ENCODE results near the gene ATRN.

Gene ATRN

GRCh38 chr20:3631534-3631933, 160.7 kb downstream of the ATRN start:
- no peak for DNase-seq

- no peak for DNase-seq
Measured at GRCh38 chr20:3632311-3633004, 161.6 kb downstream of the ATRN start.

DNA sequence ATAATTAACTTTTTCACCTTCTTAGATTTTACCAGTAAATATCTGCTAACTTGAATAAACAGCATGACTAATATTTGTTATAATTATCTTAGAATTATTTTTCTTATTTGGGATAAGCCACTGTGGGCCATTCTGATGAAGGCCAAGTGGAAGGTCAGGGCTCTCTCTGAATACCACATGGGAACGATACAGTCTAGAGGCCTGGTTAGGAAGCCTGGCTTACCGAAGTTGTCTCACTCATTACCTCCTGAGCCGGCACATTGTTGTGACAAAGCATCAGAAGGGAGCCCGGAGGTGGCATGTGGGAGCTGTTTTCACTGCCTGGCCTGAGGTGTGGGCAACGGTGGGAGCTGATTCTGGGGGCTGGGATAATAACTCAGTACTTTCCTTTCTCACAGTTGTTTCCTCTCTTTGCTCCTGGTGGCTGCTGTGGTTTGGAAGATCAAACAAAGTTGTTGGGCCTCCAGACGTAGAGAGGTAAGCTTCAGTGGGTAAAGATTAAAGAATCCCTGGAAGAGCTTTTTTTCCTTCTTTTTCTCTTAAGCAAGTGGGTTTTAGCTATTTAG, 163.2 kb downstream of the ATRN start:
- no peak for DNase-seq

- no peak for DNase-seq
Measured at GRCh38 chr20:3635346-3635745, 164.5 kb downstream of the ATRN start.

DNA sequence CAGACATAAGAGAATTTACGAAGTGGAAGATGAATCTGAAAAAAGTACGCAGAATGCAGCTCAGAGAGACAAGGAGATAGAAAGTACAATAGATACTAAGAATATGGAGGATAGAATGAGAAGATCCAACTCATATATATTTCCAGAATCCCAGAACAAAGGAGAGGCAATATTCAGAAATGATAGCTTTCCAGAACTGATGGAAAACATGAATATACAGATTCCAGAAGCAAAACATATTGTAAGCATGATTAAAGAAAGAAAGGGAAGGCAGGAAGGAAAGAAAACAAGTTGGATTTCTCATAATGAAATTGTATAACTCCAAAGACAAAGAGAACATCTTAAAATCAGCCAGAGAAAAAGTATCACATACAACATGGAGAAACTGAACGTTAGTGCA, 169.4 kb downstream of the ATRN start:
- DNase-seq: no peak

- DNase-seq: no peak
Measured at GRCh38 chr20:3645309-3646066, 174.7 kb downstream of the ATRN start.

GRCh38 chr20:3646067-3646440, 175.2 kb downstream of the ATRN start:
- DNase-seq: no peak

- no peak for DNase-seq
Measured at GRCh38 chr20:3646651-3647050, 175.8 kb downstream of the ATRN start.

GRCh38 chr20:3647473-3647872, 176.7 kb downstream of the ATRN start:
- DNase-seq: no peak

- no peak for DNase-seq
Measured at GRCh38 chr20:3648951-3649350, 178.1 kb downstream of the ATRN start.

- DNase-seq: no peak
Measured at GRCh38 chr20:3651204-3651962, 180.6 kb downstream of the ATRN start.

- no peak for DNase-seq
Measured at GRCh38 chr20:3652221-3652620, 181.4 kb downstream of the ATRN start.

- no peak for DNase-seq
Measured at GRCh38 chr20:3652676-3653596, 182.1 kb downstream of the ATRN start.

- DNase-seq: no peak
Measured at GRCh38 chr20:3653921-3654320, 183.1 kb downstream of the ATRN start.

GRCh38 chr20:3654326-3655130, 183.7 kb downstream of the ATRN start:
- DNase-seq: no peak

DNA sequence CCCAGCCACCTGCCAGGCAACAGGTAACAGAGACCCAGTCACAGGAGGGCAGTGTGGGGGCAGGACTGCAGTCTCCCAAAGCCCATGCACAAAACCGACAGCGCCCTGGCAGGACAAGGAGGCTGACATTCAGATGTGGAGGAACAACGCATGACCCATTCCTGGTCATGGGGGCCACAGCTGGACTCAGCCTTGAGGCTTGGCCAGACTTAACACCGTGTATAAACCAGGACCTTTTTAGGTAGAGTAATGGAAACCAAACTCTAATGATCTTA, 184.2 kb downstream of the ATRN start:
- no peak for DNase-seq

GRCh38 chr20:3658019-3658715, 187.3 kb downstream of the ATRN start:
- DNase-seq: no peak

- DNase-seq: no peak
Measured at GRCh38 chr20:3658716-3659491, 188.1 kb downstream of the ATRN start.

DNA sequence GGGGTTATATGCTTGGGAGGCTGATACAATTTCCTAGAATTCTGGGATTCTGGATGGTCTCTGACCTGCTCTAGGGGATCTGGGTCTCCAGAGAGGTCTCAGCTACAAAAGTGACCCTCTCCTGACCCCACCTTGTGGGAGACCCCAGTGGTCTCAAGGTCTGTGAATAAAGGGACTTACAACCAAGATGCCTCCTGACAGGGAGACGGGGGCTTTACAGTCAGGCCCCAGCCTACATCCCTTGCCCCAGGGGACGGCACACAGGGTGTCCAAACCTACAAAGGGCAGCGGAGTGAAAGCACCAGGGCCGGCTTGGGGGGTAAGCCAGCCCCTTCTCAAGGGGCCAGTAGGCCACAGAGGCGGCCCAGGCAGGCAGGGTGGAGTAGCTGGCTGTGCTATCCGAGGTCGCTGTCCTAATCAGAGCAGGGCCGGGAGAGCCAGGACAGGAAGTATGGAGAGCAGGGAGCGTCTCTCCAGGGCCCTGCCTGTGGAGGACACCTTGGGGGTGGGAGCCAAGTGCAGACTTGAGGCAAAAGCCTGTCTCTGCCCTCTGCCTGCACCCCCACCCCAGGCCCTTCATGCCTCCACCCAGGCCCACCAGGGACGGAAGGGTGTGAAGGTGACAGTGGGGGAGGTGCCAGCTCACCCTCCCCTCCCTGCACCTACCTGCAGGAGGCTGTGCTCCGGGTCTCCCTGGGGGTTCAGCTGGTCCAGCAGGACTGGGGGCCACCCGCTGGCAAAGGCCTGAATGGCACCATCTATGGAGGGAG, 188.9 kb downstream of the ATRN start:
- no peak for DNase-seq

Data from NCI-H2081 (cell line).